K562 (cell line): ENCODE data around the gene TGFB2. TPM values are rescaled to one million over a fixed set of nuclear protein-coding genes. Genes with fewer than 3 reads are reported as not detected.
A peak's percentile ranks its signal among the peaks of the same experiment; 100 is the strongest.

Experiments used
- KDM2B ChIP-seq: fragments of 250-450 bp; sonication (Bioruptor Pico); IDR thresholded peaks from 2 replicates; pipeline ENCODE4 v1.8.0; 2021; ENCODE audit warnings: mild to moderate bottlenecking, moderate library complexity
- MYBL2 ChIP-seq, 2 experiments: fragments of 450-650 bp in 1 of 2; sonication (generic) in 1 of 2; formaldehyde crosslinking in 1 of 2; IDR thresholded peaks; 2 replicates each; pipeline versions ENCODE4 v1.6.1 to v1.8.1; 2017 to 2022; ENCODE audit warnings: borderline replicate concordance in 1 of 2, inconsistent platforms in 1 of 2, low read depth in 1 of 2, mild to moderate bottlenecking in 1 of 2, missing genetic modification reagents in 1 of 2, moderate library complexity in 1 of 2
- POLR3G ChIP-seq: IDR thresholded peaks from 2 replicates; pipeline ENCODE4 v1.6.1; 2011; ENCODE audit not compliant: insufficient read length, insufficient replicate concordance; ENCODE audit errors: extremely low read depth
- RCOR1 ChIP-seq, 2 experiments: IDR thresholded peaks; 2 replicates each; pipeline ENCODE4 v1.6.1; 2012; ENCODE audit warnings: low read depth in 2 of 2, low read length in 2 of 2, borderline replicate concordance in 1 of 2, improper control_type of control experiment in 1 of 2
- SMARCC2 ChIP-seq: fragments of 450-650 bp; IDR thresholded peaks from 2 replicates; pipeline ENCODE4 v1.6.1; 2017; ENCODE audit warnings: antibody characterized with exemption, moderate library complexity, mild to moderate bottlenecking, low read depth
- SMC3 ChIP-seq: conservative IDR thresholded peaks from 2 replicates; pipeline ENCODE4 v1.6.1; 2011; ENCODE audit warnings: low read depth, low read length, improper control_type of control experiment; ENCODE audit not compliant: insufficient read depth
- STAG1 ChIP-seq: sonication (generic); formaldehyde crosslinking; IDR thresholded peaks from 2 replicates; pipeline ENCODE4 v1.5.0; 2020; ENCODE audit warnings: missing genetic modification reagents, borderline replicate concordance
- TRIM28 ChIP-seq: fragments of 450-650 bp; IDR thresholded peaks from 2 replicates; pipeline ENCODE4 v1.6.1; 2017
- ZNF384 ChIP-seq: IDR thresholded peaks from 2 replicates; pipeline ENCODE4 v1.6.1; 2012; ENCODE audit warnings: low read depth, low read length, improper control_type of control experiment
- ZNF589 ChIP-seq: fragments of 200-800 bp; sonication (Bioruptor generic); IDR thresholded peaks from 2 replicates; pipeline ENCODE4 v1.6.1; 2016; ENCODE audit warnings: low read depth, missing genetic modification characterization, missing compliant biosample characterization
- polyA plus RNA-seq, 8 experiments: library from polyadenylated mRNA; depleted of rRNA in 4 of 8; stranded (reverse) in 5 of 8; unstranded in 3 of 8; fragments of >200 nt; fragmentation: Nextera tagmentation in 2 of 8; fragmentation: Illumina TruSeq in 1 of 8; extraction: Ambion mirVana in 2 of 8; extraction: Trizol in 1 of 8; gene quantifications; 2 replicates each; pipeline versions ENCODE4 v1.2.1 to v1.2.3, GENCODE V29; 2011 to 2014; ENCODE audit warnings: inconsistent platforms in 1 of 8, missing spikeins in 1 of 8
- total RNA-seq, 7 experiments: library from RNA; depleted of rRNA in 6 of 7; stranded (reverse); fragments of >200 nt in 6 of 7; fragmentation: Illumina TruSeq in 2 of 7; extraction: Trizol in 2 of 7; gene quantifications; 2 replicates each; pipeline versions ENCODE4 v1.2.1 to v1.2.3, GENCODE V29; 2011 to 2021; ENCODE audit warnings: low replicate concordance in 1 of 7
- TF ChIP-seq, protein P1 (sequence below): fragments of 450-650 bp; formaldehyde crosslinking; IDR thresholded peaks from 2 replicates; pipeline ENCODE4 v1.4.0; 2020; ENCODE audit warnings: mild to moderate bottlenecking, moderate library complexity
- TF ChIP-seq, protein P2 (sequence below): conservative IDR thresholded peaks from 2 replicates; pipeline ENCODE4 v1.6.1; 2011; ENCODE audit warnings: low read depth, mild to moderate bottlenecking, low read length; ENCODE audit not compliant: control insufficient read depth
- TF ChIP-seq, protein P3 (sequence below), 2 experiments: fragments of 450-650 bp; IDR thresholded peaks; 2 replicates each; pipeline ENCODE4 v1.6.1; 2016; ENCODE audit warnings: mild to moderate bottlenecking in 2 of 2, borderline replicate concordance in 1 of 2, low read depth in 1 of 2, moderate library complexity in 1 of 2

Gene TGFB2
- total and polyA plus RNA-seq, 9 of the 15 experiments (the other 6 are each of a cell fraction or from before 2014, with no cell fraction given), result 0.03 to 0.41 (median 0.11) TPM; not detected in 3

DNA sequence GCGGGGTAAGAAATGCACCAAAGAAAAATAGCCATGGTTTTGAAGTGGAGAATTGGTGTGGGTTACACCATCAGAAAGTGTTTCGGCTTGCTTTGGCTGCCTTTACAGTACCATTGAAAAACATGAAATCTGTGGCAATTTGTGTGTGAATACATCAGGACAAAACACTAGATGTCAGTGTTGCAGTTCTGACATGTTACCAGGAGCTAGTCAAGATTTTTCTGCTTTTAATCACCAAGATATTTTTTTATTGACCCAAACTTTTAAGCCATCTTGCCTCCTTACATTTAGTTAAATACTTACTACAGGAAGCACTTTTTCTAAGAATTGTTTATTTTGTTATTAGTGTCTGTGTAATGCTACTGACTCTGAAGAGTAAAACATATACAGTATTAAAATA is 45.7 kb upstream of the TGFB2 start (continued):
- TF ChIP-seq, protein P1, sequence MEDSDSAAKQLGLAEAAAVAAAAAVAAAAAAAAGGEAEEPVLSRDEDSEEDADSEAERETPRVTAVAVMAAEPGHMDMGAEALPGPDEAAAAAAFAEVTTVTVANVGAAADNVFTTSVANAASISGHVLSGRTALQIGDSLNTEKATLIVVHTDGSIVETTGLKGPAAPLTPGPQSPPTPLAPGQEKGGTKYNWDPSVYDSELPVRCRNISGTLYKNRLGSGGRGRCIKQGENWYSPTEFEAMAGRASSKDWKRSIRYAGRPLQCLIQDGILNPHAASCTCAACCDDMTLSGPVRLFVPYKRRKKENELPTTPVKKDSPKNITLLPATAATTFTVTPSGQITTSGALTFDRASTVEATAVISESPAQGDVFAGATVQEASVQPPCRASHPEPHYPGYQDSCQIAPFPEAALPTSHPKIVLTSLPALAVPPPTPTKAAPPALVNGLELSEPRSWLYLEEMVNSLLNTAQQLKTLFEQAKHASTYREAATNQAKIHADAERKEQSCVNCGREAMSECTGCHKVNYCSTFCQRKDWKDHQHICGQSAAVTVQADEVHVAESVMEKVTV (CRISPR knock-in tag), result 0 out of 2 replicates have a peak, but pooled peaks have one; percentile 41
- TF ChIP-seq ZNF384 (0 out of 2 replicates have a peak, but pooled peaks have one; percentile 18), MYBL2 (IDR thresholded peaks at IDR 0.05; ENCODE audit: low read depth) (no peak), MYBL2 (CRISPR knock-in tag; IDR thresholded peaks at IDR 0.05; ENCODE audit: borderline replicate concordance) (no peak), SMC3 (peak; percentile 39; the same call in 1 of the 2 replicates), POLR3G (no peak), ZNF589 (CRISPR knock-in tag) (no peak), STAG1 (CRISPR knock-in tag) (no peak), KDM2B (CRISPR knock-in tag) (no peak), RCOR1 (IDR thresholded peaks at IDR 0.05; ENCODE audit: borderline replicate concordance in 1 of 2, low read depth in 2 of 2, low read length in 2 of 2) (0 out of 4 replicates have a peak, but pooled peaks of 1 of the 2 experiments have one; percentile 11), SMARCC2 (no peak), TRIM28 (no peak)
- TF ChIP-seq, protein P2, sequence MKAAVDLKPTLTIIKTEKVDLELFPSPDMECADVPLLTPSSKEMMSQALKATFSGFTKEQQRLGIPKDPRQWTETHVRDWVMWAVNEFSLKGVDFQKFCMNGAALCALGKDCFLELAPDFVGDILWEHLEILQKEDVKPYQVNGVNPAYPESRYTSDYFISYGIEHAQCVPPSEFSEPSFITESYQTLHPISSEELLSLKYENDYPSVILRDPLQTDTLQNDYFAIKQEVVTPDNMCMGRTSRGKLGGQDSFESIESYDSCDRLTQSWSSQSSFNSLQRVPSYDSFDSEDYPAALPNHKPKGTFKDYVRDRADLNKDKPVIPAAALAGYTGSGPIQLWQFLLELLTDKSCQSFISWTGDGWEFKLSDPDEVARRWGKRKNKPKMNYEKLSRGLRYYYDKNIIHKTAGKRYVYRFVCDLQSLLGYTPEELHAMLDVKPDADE, result no peak
- TF ChIP-seq, protein P3, sequence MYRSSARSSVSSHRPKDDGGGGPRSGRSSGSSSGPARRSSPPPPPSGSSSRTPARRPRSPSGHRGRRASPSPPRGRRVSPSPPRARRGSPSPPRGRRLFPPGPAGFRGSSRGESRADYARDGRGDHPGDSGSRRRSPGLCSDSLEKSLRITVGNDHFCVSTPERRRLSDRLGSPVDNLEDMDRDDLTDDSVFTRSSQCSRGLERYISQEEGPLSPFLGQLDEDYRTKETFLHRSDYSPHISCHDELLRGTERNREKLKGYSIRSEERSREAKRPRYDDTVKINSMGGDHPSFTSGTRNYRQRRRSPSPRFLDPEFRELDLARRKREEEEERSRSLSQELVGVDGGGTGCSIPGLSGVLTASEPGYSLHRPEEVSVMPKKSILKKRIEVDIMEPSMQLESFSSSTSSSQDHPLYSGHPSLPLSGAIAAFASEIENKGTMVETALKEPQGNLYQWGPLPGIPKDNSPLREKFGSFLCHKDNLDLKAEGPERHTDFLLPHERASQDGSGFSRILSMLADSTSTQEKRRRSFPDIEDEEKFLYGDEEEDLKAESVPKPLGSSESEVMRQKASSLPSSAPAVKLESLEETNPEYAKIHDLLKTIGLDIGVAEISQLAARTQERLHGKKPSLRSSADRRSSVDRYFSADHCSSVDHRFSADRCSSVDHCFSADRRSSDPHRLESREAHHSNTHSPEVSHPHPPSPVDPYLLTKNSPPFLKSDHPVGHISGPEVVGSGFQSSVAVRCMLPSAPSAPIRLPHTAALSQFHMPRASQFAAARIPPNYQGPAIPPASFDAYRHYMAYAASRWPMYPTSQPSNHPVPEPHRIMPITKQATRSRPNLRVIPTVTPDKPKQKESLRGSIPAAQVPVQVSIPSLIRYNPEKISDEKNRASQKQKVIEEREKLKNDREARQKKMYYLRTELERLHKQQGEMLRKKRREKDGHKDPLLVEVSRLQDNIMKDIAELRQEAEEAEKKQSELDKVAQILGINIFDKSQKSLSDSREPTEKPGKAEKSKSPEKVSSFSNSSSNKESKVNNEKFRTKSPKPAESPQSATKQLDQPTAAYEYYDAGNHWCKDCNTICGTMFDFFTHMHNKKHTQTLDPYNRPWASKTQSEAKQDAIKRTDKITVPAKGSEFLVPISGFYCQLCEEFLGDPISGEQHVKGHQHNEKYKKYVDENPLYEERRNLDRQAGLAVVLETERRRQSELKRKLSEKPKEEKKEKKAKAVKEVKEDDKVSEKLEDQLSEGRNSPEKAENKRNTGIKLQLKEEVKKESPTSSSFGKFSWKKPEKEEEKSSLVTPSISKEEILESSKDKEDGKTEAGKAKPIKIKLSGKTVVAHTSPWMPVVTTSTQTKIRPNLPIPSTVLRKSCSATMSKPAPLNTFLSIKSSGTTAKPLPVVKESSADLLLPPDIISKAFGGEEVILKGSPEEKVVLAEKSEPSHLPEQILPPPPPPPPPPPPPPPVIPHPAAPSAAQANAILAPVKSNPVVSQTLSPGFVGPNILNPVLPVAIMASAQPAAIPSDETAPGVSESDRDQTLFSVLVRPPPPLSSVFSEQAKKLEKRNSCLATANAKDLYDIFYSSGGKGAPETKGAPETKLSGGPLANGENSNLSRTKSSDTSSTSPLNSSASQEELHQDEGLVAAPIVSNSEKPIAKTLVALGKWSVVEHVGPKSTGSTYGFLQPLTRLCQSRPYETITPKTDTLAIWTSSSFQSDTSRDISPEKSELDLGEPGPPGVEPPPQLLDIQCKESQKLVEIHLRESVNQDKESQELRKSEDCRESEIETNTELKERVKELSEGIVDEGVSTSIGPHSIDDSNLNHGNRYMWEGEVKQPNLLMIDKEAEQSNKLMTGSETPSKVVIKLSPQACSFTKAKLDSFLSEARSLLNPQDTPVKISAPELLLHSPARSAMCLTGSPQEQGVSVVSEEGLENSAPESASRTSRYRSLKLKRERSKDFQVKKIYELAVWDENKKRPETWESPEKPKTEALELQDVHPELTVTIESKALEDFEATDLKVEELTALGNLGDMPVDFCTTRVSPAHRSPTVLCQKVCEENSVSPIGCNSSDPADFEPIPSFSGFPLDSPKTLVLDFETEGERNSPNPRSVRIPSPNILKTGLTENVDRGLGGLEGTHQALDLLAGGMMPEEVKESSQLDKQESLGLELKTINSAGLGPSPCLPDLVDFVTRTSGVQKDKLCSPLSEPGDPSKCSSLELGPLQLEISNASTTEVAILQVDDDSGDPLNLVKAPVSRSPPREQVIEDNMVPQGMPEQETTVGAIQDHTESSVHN (IDR thresholded peaks at IDR 0.05; ENCODE audit: borderline replicate concordance in 1 of 2, low read depth in 1 of 2), result no peak
